GM21786 (cell line): ENCODE data around the gene ZNF585A.
A peak's percentile ranks its signal among the peaks of the same experiment; 100 is the strongest.
"Not testable (repeated sequence)": the region's sequence is repeated elsewhere in the genome, so short reads cannot be mapped to it uniquely, and the experiment has no call there.

Source experiments
- ATAC-seq: cut with Tn5 transposase; IDR thresholded peaks from one replicate; pipeline ENCODE4 v1.9.1; 2021; ENCODE audit not compliant: unreplicated experiment

The ZNF585A gene

GRCh38 chr19:37172368-37173366 lies at the start of gene ZNF585A:
TSS of gene ZNF585A (minus strand) at chr19:37172695. CDS start at chr19:37169910, 2,785 bp downstream.
- ATAC-seq: peak; percentile 96

GRCh38 chr19:37221136-37221535 lies 48.6 kb upstream of the ZNF585A start:
- ATAC-seq: no peak

GRCh38 chr19:37220383-37220782 lies 47.9 kb upstream of the ZNF585A start:
- no peak for ATAC-seq

- no peak for ATAC-seq
Measured at GRCh38 chr19:37218592-37218935, 46.1 kb upstream of the ZNF585A start.

- peak; percentile 86 for ATAC-seq
Measured at GRCh38 chr19:37217775-37218591, 45.5 kb upstream of the ZNF585A start, which contains the start of gene ZNF383. TSS of gene ZNF383 (plus strand) at chr19:37218214. CDS start at chr19:37230454, 12,240 bp downstream.

GRCh38 chr19:37217480-37217774 lies 44.9 kb upstream of the ZNF585A start:
- no peak for ATAC-seq

GRCh38 chr19:37197768-37198167 lies 25.3 kb upstream of the ZNF585A start:
- no peak for ATAC-seq

- not testable (repeated sequence) for ATAC-seq
Measured at GRCh38 chr19:37197115-37197514, 24.6 kb upstream of the ZNF585A start.

GRCh38 chr19:37195248-37195647 lies 22.8 kb upstream of the ZNF585A start:
- ATAC-seq: not testable (repeated sequence)

GRCh38 chr19:37186071-37186470 lies 13.6 kb upstream of the ZNF585A start:
- ATAC-seq: not testable (repeated sequence)

GRCh38 chr19:37165635-37166034 lies 6.9 kb downstream of the ZNF585A start:
- ATAC-seq: no peak

GRCh38 chr19:37160153-37160552 lies 12.3 kb downstream of the ZNF585A start:
- no peak for ATAC-seq

GRCh38 chr19:37148214-37148613 lies 24.3 kb downstream of the ZNF585A start:
- no peak for ATAC-seq

GRCh38 chr19:37136111-37136510 lies 36.4 kb downstream of the ZNF585A start:
- ATAC-seq: no peak

- ATAC-seq: no peak
Measured at GRCh38 chr19:37128821-37129177, 43.7 kb downstream of the ZNF585A start.

- no peak for ATAC-seq
Measured at GRCh38 chr19:37127999-37128820, 44.3 kb downstream of the ZNF585A start.

- ATAC-seq: not testable (repeated sequence)
Measured at GRCh38 chr19:37122093-37122492, 50.4 kb downstream of the ZNF585A start.

GRCh38 chr19:37114001-37114400 lies 58.5 kb downstream of the ZNF585A start:
- no peak for ATAC-seq

- ATAC-seq: not testable (repeated sequence)
Measured at GRCh38 chr19:37111753-37112152, 60.7 kb downstream of the ZNF585A start.

- ATAC-seq: not testable (repeated sequence)
Measured at GRCh38 chr19:37104135-37104534, 68.4 kb downstream of the ZNF585A start.

- no peak for ATAC-seq
Measured at GRCh38 chr19:37098570-37098969, 73.9 kb downstream of the ZNF585A start.
